Measurements from ENCODE around the gene TTLL5.
"Not testable (repeated sequence)": the region's sequence is repeated elsewhere in the genome, so short reads cannot be mapped to it uniquely, and the experiment has no call there.

The TTLL5 gene

DNA sequence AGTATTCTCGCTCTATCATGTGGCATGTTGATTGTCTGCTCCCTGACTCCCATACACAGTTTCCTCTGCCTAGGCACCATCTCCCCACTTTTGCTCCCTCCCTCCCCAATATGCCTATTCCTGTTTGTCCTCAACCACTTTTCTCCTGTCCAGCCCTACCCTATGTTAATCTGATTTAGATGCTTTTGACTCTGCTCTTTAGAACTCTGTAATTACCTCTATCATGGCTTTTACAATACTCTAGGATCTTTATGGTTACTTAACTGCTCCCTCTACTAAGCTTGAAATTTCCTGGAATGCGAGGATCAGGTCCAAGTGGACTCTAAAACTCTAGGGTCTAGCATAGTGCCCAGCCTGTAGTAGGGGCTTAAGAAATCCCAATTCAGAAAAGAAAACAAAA is 252.1 kb downstream of the TTLL5 start:
- DNase-seq (ENCODE audit: low read depth in 2 of 2), result no peak

DNA sequence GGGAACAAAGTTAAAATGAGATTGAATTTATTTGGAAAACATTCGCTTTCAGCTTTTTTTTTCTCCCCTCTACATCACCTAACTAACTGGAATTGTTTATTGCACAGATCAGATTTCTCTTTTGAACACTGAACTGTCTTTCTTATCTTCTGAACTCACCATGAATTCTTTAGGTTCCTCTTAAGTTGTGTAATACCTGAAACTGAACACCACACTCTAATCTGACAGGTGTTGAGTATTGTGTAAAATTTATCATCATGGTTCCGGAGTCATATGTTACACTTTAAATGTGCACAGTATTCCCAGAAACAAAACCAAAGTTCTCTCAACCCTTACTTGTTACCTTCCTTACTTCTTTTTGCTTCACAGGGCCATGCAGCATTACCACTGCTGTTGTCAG is 254.0 kb downstream of the TTLL5 start:
- DNase-seq (ENCODE audit: low read depth in 2 of 2), result no peak

DNA sequence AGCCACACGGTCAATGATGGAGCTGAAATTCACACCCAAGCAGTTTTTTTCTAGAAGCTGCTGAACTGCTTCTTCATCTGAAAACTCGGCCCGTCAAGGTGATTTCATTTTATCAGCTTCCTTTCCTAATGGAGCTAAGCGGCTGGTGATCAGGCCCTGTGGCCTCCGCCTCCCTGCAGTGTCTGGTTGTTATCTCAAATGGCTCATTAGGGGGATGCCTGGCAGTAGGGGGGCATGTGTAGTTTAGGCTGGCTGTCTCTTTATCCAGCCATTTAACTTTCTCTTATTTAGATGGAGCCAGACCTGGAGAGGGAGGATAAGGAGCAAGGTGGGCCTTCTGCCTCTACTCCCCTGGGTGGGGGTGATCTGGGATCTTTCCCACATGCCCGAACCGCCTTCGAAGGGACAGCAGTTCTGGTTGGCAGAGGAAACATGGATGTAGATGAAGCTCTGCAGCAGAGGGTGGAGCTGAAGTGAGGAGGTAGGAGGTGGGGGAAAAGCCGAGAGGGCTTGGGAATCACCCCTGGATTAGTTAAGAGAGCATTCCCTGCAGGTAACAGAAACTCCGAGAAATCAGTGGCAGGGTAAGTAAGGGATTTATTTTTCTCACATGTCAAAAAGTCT is 256.4 kb downstream of the TTLL5 start:
- no peak for DNase-seq (ENCODE audit: low read depth in 2 of 2)

DNA sequence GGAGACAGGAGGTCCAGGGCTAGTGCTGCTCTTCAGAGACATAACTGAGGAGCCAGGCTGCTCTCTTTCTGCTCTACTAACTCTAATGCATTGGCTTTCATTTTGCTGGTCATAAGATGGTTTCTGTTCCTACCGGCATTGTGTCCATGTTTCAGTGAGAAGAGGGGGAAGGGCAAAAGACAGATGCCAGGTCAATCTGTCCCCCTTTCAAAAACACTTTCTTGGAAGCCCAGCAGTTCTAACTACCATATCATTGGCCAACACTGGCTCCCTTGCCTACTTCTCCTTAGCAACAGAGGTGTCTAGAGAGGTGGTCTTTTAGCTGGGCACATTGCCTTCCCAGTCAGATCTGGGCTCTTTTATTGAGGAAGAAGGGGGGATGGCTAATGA is 256.9 kb downstream of the TTLL5 start:
- no peak for DNase-seq (ENCODE audit: low read depth in 2 of 2)

DNA sequence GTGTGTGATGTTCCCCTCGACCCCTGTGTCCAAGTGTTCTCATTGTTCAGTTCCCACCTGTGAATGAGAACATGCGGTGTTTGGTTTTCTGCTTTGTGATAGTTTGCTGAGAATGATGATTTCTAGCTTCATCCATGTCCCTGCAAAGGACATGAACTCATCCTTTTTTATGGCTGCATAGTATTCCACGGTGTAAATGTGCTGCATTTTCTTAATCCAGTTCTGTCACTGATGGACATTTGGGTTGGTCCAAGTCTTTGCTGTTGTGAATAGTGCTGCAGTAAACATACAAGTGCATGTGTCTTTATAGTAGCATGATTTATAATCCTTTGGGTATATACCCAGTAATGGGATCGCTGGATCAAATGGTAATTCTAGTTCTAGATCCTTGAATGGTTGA is 259.4 kb downstream of the TTLL5 start:
- not testable (repeated sequence) for DNase-seq (ENCODE audit: low read depth in 2 of 2)

DNA sequence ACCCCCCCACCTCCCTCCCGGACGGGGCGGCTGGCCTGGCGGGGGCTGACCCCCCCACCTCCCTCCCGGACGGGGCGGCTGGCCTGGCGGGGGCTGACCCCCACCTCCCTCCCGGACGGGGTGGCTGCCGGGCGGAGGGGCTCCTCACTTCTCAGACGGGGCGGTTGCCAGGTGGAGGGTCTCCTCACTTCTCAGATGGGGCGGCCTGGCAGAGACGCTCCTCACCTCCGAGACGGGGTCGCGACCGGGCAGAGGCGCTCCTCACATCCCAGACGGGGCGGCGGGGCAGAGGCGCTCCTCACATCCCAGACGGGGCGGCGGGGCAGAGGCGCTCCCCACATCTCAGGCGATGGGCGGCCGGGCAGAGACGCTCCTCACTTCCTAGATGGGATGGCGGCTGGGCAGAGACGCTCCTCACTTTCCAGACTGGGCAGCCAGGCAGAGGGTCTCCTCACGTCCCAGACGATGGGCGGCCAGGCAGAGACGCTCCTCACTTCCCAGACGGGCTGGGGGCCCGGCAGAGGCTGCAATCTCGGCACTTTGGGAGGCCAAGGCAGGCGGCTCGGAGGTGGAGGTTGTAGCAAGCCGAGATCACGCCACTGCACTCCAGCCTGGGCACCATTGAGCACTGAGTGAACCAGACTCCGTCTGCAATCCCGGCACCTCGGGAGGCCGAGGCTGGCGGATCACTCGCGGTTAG is 264.2 kb downstream of the TTLL5 start:
- DNase-seq (ENCODE audit: low read depth in 2 of 2), result not testable (repeated sequence)

DNA sequence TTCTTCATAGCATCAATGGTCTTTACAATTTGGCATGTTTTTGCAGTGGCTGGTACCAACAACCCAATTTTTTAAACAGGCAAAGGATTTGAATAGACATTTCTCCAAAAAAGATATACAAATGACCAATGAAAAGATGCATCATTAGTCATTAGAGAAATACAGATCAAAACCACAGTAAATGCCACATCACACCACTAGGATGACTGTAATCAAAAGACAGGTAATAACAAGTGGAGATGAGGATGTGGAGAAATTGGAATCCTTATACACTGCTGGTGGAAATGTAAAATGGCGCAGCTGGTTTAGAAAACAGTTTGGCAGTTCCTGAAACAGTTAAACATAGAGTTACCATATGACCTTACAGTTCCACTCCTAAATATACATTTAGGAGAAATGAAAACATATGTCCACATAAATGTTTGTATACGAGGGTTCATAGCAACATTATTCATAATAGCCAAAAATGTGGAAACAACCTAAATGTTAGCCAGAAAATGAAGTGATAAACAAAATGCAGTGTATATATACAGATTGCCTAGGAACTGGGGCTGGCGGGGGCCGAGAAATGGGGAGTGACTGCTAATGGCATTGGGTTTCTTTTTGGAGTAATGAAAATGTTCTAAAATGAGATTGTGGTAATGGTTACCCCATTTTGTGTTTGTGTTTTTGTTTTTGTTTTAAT is 265.5 kb downstream of the TTLL5 start:
- no peak for DNase-seq (ENCODE audit: low read depth in 2 of 2)

DNA sequence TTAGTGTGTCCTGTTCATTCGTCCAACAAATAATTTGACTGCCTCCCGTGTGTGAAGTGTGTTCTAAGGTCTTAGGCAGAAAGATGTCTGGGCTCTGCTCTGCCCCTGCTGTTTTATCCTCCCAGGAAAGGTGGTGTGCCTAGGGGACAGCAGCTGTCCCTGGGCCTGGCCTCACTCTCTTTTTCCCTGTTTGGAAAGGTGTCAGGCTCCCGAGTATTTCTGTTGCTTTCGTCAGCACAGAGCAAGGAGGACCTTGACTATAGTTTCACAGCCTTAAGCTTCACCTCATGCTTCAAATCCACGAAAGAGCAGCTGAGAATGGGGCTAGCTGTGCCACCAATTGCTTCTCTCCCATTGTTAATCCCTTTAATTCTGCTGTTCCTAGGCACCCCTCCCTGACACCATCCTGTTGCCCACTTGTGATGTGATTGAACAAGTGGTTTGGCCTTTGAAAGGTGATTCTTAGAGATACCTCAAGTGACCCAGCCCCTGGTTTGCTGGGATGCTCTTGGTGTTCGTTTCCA is 266.6 kb downstream of the TTLL5 start:
- no peak for DNase-seq (ENCODE audit: low read depth in 2 of 2)

DNA sequence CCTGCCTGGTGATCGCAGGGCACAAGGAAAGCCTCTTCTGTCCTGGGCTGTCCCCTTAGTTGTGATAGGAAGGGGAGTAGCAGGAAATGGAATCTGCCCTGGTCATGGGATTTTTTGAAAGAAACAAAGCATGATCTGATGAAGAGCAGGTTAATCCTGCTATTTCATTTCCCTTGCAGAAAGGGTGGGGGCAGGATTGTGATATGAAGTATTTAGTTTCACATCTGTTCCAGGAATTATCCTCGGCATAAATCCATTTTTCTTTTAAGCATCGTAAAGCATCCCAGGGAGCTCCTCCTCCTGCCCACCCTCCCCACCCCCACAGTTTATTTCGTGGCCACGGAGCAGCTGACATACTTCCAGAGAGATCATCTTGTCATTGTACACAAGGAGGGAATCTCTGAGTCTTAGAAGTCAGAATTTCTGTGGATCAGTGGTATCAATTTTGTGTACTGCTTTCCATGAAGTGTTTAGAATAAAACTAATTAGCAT is 267.7 kb downstream of the TTLL5 start:
- no peak for DNase-seq (ENCODE audit: low read depth in 2 of 2)

DNA sequence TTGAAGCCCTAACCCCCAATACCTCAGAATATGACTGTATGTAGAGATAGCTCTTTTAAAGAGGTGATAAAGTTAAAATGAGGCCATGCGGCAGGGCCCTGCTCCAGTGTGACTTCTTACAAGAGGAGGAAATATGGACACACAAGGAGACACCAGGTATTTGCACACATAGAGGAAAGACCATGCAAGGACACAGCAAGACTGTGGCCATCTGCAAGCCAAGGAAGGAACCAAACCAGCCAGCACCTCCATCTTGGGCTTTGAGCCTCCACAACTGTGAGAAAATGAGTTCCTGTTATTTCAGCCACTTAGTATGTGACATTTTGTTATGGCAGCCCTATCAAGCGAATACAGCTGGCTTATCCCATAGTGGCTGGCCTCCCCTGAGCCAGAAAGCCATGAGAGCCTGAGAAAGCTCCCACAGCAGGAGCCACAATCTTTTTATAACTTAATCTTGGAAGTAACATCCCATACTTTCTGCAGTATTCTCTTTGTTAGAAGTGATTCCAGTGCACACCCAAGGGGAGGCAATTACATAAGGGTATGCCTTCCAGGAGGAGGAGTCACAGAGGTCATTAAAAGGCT is 272.8 kb downstream of the TTLL5 start:
- DNase-seq (ENCODE audit: low read depth in 2 of 2), result no peak

DNA sequence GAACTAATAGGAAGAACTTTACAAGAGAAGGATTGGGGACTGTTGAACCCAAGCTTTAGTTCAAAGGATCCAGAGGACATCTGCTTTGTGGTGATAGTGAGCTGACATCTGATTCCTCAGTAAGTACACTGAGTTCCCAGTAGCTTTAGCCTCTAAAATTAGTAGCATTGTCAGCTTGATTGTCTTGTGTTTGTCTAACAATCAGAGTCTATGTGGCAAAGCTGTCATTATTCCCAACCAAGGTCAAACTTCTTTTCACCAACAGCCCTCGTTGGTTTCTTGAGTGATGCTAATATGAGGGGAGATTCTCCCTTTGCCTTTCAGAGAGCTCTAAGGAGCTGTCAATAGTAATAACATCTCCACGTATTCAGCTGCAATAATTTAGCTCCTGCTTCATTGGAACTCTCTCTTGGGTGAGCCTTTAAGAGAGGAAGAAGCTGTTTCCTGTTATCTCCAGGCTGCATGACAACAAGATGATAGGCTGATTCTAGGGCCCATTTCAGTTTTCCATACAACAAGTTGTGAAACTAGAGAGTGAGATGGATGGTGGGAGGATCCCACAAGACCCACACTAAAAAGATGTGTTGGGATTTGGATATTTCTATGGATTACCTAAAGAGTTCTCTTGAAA is 274.1 kb downstream of the TTLL5 start:
- no peak for DNase-seq (ENCODE audit: low read depth in 2 of 2)

DNA sequence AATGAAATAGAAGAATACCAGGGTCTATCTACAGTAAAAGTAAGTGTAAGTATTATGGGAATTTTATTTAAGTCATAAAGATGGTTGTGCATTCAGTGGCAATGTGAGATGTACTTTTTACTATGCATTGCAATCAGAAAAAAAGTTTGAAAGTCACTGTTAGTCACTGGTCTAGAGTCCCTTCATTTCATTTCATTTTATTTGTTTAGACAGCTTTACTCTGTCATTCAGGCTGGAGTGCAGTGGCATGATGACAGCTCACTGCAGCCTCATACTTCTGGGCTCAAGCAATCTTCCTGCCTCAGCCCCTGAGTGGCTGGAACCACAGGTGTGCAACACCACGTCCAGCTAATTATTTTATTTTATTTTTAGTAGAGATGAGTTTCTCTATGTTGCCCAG is 278.2 kb downstream of the TTLL5 start:
- no peak for DNase-seq (ENCODE audit: low read depth in 2 of 2)

DNA sequence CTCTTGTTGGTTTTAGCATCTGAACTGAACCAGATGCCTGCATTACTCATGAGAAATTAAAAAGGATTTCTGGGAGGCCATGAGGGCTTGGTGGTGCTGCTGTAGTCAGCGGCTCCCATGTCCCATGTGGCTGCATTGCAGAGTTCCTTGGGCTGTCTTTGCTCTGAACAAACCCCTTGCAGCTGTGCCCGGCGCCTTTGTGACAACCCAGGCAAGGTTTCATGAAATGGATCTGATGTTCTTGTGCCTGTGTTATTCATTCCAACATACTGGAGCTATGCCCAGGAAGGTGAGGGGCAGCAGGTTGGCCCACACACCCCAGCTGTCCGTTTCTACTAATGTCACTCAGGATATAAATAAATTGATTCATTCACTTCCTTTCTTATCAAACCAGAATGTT is 280.0 kb downstream of the TTLL5 start:
- DNase-seq (ENCODE audit: low read depth in 2 of 2), result no peak

DNA sequence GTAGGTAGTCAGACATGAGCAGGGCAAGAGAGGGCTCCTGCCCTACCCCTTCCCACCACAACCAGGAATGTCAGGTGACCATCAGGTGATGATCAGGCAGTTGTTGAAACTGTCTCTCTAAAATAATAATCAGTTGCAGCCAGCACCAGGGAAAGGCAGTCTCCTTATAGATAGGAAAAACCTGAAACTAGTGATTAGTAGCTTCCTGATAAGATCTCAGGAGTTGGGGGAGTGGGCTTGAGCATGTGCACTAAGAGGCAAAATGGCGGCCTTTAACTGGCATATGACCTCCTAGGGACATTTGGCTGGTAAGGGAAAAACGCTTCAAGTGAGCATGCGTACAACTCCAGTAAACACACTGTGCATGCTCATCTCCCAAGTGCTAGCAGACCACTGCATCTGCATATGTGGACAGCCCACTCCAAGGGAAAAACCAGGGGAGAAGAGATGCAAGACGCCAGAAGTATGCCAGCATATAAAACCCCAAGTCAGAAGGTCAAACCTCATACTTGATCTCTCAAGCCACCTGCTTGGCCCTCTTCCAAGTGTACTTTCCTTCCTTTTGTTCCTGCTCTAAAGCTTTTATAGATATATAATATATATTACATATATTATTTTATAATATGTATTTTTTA is 283.7 kb downstream of the TTLL5 start:
- no peak for DNase-seq (ENCODE audit: low read depth in 2 of 2)

DNA sequence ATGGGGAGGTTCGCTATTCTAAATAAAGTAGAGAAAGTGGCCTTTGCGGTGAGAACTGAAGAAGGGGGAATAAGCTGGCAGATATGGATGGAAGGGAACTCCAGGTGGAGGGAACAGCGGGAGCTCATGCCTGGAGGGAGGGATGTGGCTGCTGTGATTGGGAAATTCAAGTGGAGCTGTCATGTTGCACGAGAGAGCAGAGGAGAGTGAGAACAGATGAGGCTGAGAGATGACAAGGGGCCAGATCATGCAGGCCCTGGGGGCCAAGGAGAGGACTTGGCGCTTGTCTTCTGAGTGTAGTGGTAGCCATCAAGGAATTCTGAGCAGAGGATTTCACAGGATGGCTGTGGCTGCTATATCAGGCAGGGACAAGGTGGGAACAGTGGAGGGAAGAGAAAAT is 285.7 kb downstream of the TTLL5 start:
- no peak for DNase-seq (ENCODE audit: low read depth in 2 of 2)

DNA sequence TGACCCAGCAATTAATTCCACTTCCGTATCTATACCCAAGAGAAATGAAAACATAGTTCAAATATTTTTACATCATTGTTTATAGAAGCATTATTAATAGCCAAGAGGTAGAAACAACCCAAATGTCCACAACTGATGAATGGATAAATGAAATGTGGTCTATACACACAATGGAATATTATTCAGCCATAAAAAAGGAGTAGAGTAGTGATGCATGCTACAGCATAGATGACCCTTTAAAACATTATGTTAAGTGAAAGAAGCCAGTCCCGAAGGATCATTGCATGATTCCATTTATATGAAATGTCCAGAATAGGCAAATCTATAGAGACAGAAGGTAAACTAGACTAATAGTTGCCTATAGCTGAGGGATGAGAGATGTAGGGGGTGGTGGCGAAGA is 291.4 kb downstream of the TTLL5 start:
- DNase-seq (ENCODE audit: low read depth in 2 of 2), result no peak

DNA sequence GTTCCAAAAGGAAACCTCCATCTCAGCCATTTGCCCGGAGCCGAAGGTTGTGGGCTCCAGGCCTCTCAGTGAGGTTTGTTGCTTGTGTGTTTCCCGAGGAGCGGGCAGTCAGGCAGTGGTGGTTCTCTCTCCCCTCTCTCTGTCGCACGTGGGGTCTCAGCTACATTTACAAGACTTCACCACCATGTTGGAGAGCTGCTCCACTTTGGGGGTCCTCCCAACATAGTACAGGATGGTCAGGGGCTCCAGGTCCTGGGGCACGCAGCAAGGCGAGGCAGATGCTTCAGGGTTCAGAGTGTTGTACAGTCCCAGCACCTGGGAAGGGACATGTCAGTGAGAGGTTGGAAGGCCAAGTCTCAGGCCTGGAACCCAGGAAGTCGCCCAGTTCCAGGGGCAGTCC is 298.0 kb downstream of the TTLL5 start:
- DNase-seq (ENCODE audit: low read depth in 2 of 2), result no peak

DNA sequence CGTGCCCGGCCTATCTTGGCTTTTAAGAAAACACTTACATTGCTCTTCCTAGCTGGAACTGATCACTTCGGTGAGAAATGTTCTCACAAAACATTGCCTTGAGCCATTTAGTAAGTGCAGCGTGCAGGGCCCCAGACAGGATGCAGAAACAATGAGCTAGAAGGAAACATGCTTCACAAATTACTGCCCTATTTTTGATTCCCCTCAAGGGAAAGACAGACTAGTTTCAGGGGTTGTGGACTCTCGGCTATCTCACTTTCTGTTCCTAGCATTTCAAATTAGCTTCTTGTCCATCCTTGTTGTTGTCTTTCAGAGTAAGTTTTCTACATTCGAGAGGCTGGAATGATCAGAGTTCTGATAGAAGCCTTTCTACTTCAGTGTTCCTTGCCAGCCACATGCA is 299.2 kb downstream of the TTLL5 start:
- DNase-seq (ENCODE audit: low read depth in 2 of 2), result no peak

DNA sequence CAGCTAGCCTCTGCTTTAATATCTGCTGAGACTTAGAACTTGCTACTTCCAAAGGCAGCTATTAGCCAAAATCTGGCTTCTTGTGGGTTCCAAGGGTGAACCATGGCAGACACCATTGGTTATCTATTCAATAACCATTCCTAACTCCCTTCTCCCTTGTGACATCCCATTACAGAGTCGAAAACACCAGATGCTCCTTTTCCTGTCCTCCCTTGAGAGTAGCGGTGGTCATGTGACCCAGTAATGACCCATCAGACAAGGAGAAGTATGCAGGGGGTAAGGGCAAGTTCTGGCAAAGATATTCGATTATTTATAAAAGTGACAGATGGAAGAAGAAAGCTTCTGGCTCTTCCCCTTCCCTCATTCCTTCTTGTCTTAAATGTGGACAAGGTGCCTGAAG is 300.6 kb downstream of the TTLL5 start:
- DNase-seq (ENCODE audit: low read depth in 2 of 2), result no peak

DNA sequence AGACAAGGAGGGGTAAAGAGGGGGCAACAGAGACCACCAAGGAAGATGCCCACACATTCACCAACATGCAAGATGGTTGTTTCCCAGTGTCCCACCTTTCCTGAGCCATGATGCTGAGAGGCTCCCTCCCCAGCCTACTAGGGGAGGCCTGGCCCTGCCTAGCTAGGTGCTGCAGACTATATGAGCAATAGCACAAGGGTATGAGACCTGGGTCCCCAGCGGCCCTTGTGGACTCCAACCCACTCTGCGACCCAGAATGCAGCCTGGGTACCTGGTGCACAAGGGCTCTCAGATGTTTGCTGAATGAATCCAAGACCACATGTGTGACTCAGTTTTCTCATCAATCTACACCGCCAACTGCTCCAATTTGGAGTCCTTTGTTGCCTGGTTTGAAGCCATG is 306.8 kb downstream of the TTLL5 start:
- DNase-seq (ENCODE audit: low read depth in 2 of 2), result no peak

DNA sequence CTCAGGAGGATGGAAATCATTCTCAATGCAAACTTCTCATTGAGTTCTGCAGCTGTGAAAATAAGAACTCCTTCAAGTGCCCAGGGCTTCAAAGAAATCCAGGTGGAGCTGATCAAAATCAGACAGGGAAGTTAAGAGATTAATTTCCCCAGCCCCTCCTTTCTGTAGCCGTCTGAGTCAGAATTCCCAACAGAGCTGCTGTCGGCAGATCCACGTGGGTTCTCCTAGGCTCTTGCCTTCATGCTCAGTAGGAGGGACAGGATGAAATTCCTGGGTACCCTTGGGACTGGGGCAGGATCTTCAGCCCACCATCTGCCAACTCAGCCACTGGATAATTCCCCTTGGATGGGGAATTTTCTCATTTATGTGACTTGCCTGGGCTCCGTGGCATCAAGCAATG is 307.4 kb downstream of the TTLL5 start:
- DNase-seq (ENCODE audit: low read depth in 2 of 2), result no peak

DNA sequence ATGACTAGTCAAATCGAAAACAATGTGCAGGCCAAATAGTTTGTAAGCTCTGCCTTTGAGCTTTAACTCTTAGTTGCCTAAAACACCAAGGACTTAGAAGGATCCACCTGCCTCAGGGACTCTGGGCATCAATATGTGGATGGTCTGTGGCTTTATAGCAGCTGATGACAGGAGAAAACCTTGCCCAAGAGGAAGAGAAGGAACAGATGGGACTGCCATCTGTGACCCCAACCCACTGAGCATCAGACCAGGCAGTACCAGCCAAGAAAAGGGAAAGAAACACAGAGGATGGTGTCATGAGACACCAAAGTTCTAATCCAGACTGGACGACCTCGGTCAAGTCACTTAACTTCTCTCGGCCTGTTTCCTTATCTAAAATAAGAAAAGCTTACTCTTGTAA is 308.1 kb downstream of the TTLL5 start:
- DNase-seq (ENCODE audit: low read depth in 2 of 2), result no peak
